Parathyroid adenoma (tissue), 2 donors: ENCODE results near the gene GOLGA3.

Source experiments
- H2AFZ ChIP-seq: fragments of 300-600 bp; sonication (generic); one replicate; pipeline ENCODE4 v1.7.0; 2017; ENCODE audit warnings: antibody characterized with exemption, mild to moderate bottlenecking
- H3K27ac ChIP-seq: fragments of 300-600 bp; sonication (generic); one replicate; pipeline ENCODE4 v1.7.0; 2017
- H3K27me3 ChIP-seq: fragments of 300-600 bp; sonication (generic); one replicate; pipeline ENCODE4 v1.7.0; 2017; ENCODE audit warnings: low read length; ENCODE audit not compliant: control insufficient read depth, insufficient read depth
- H3K36me3 ChIP-seq: fragments of 300-600 bp; sonication (generic); one replicate; pipeline ENCODE4 v1.7.0; 2017; ENCODE audit warnings: low read length; ENCODE audit not compliant: control insufficient read depth, insufficient read depth
- H3K4me1 ChIP-seq: fragments of 300-600 bp; sonication (generic); one replicate; pipeline ENCODE4 v1.7.0; 2017; ENCODE audit warnings: control low read depth
- H3K4me2 ChIP-seq: fragments of 300-600 bp; sonication (generic); one replicate; pipeline ENCODE4 v1.7.0; 2017; ENCODE audit warnings: low read length
- H3K4me3 ChIP-seq: fragments of 300-600 bp; sonication (generic); one replicate; pipeline ENCODE4 v1.7.0; 2017; ENCODE audit warnings: low read depth, low read length
- H3K79me2 ChIP-seq: fragments of 300-600 bp; sonication (generic); one replicate; pipeline ENCODE4 v1.7.0; 2017; ENCODE audit warnings: control low read depth
- H3K9ac ChIP-seq: fragments of 300-600 bp; sonication (generic); one replicate; pipeline ENCODE4 v1.7.0; 2017; ENCODE audit warnings: mild to moderate bottlenecking
- H3K9me3 ChIP-seq: fragments of 300-600 bp; sonication (generic); one replicate; pipeline ENCODE4 v1.7.0; 2017; ENCODE audit warnings: low read length; ENCODE audit not compliant: control insufficient read depth
- TF ChIP-seq, protein P1 (sequence below): fragments of 300-600 bp; sonication (generic); IDR thresholded peaks from one replicate; pipeline ENCODE4 v1.7.0; 2017; ENCODE audit warnings: antibody characterized with exemption, mild to moderate bottlenecking
- donor health status: primary hyperparathyroidism.

Gene GOLGA3

DNA sequence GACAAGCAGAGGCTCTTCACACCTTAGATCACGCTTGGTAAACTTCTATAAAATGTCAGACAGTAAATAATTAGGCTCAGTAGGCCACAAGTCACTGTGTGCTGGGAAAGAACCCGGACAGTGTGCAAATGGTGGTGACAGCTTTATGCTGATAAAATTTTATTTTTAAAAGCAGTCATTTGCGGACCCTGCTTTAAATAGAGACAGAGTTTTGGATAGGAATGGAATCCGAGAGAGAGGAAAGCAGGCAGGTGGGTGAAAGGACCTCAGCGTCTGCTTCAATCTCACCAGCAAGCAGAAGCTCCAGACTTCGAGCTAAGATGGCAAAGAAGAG, 88.4 kb downstream of the GOLGA3 start:
- peaks cover 15% of the 10 kb centered on the region for H3K79me2 ChIP-seq
- H3K4me3 ChIP-seq, result no peak overlapping the region
- no peak overlapping the region for H3K4me2 ChIP-seq
- no peak overlapping the region for H3K9ac ChIP-seq
- TF ChIP-seq, protein P1, sequence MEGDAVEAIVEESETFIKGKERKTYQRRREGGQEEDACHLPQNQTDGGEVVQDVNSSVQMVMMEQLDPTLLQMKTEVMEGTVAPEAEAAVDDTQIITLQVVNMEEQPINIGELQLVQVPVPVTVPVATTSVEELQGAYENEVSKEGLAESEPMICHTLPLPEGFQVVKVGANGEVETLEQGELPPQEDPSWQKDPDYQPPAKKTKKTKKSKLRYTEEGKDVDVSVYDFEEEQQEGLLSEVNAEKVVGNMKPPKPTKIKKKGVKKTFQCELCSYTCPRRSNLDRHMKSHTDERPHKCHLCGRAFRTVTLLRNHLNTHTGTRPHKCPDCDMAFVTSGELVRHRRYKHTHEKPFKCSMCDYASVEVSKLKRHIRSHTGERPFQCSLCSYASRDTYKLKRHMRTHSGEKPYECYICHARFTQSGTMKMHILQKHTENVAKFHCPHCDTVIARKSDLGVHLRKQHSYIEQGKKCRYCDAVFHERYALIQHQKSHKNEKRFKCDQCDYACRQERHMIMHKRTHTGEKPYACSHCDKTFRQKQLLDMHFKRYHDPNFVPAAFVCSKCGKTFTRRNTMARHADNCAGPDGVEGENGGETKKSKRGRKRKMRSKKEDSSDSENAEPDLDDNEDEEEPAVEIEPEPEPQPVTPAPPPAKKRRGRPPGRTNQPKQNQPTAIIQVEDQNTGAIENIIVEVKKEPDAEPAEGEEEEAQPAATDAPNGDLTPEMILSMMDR, result no peak
- no peaks in the 10 kb centered on the region for H3K9me3 ChIP-seq
- no peaks in the 10 kb centered on the region for H3K36me3 ChIP-seq
- no peak overlapping the region for H3K27ac ChIP-seq
- H3K27me3 ChIP-seq, result no peaks in the 10 kb centered on the region
- no peak overlapping the region for H2AFZ ChIP-seq
- H3K4me1 ChIP-seq, result no peaks in the 10 kb centered on the region

DNA sequence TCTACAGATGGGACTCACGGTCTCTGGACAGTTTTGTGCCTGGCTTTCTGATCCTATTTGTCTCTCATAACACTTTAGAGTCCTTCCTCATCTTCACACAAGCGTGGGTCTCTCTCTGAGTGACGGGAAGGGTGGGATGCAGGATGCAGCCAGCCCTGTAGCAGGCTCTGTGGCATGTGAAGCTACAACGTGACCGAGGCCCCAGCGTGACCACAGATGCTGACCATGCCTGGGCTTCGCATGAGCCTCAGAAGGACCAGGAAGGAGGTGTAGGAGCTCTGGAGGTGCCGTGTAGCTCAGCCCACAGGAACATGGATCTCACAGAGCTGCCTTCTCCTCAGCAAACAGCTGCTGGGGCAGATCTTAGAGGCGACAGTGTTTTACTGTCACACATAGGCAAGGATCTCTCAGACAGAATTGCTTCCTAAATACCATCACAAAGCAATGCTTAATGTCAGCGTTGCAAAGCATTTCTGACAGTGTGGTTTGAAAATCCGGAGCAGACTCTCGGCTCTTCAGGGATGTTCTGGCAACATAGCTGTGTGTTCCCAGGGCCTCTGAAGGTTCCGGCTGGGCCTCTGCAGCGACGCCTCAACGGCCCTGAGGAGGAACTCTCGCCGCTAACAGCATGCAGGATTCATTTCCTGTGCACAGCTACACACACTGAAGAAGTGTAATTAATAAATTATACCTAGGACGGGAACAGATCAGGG, 88.9 kb downstream of the GOLGA3 start:
- Histone ChIP-seq H3K36me3 (no peaks in the 10 kb centered on the region), H3K9ac (no peak overlapping the region), H2AFZ (no peak overlapping the region), H3K4me1 (no peaks in the 10 kb centered on the region), H3K27me3 (no peaks in the 10 kb centered on the region), H3K9me3 (no peaks in the 10 kb centered on the region), H3K4me3 (no peak overlapping the region), H3K4me2 (no peak overlapping the region), H3K27ac (no peak overlapping the region), H3K79me2 (peaks cover 10% of the 10 kb centered on the region)
- TF ChIP-seq, protein P1, result no peak

DNA sequence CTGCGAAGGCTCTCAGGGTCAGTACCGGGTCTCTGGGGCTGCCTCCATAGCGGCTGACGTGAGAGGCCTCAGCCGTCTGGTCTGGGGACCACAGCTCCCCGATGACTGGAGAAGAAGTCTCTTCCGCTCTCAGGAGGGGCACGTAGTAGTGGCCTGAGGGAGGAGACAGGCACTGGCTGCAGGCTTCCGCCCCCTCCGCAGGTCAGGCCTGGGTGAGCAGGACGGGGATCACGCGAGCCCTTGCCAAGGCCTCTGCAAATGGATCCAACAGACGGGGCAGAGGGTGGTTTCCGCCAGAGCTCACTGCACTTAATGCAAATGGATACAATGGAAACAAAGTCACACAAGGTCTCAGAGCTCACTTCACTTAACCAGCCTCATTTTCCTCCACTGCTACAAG, 91.8 kb downstream of the GOLGA3 start:
- H3K36me3 ChIP-seq, result no peaks in the 10 kb centered on the region
- H3K27ac ChIP-seq, result no peak overlapping the region
- TF ChIP-seq, protein P1, result no peak

DNA sequence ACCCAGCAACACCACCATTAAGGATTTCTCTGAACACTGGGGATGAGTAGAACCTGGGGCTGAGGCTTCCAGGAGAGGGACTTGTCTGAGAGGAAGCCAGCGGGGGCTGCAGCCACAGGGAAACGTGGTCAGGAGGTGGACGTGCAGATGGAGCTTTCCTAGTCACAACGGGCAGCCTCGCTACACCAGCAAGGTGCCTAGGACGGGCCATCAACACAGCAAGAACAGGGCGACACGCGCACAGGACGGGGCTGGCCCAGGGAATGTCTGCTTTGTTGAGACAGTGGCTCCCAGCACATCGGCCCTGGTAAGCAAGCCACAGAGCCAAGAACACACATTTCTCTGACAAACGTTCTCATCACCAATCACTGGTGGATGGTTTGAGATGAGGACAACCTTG, 92.3 kb downstream of the GOLGA3 start:
- Histone ChIP-seq H3K27me3 (no peaks in the 10 kb centered on the region), H3K9me3 (no peaks in the 10 kb centered on the region), H3K4me3 (no peak overlapping the region), H3K9ac (no peak overlapping the region), H3K27ac (no peak overlapping the region), H3K4me1 (no peaks in the 10 kb centered on the region), H3K36me3 (no peaks in the 10 kb centered on the region), H3K4me2 (no peak overlapping the region), H3K79me2 (no peaks in the 10 kb centered on the region), H2AFZ (no peak overlapping the region)
- TF ChIP-seq, protein P1, result no peak

More for the DNA sequence above, 91.8 kb downstream of the GOLGA3 start:
- Histone ChIP-seq H3K27me3 (no peaks in the 10 kb centered on the region), H3K4me3 (no peak overlapping the region), H3K9ac (no peak overlapping the region), H3K79me2 (no peaks in the 10 kb centered on the region), H3K9me3 (no peaks in the 10 kb centered on the region), H2AFZ (no peak overlapping the region), H3K4me1 (no peaks in the 10 kb centered on the region), H3K4me2 (no peak overlapping the region)

DNA sequence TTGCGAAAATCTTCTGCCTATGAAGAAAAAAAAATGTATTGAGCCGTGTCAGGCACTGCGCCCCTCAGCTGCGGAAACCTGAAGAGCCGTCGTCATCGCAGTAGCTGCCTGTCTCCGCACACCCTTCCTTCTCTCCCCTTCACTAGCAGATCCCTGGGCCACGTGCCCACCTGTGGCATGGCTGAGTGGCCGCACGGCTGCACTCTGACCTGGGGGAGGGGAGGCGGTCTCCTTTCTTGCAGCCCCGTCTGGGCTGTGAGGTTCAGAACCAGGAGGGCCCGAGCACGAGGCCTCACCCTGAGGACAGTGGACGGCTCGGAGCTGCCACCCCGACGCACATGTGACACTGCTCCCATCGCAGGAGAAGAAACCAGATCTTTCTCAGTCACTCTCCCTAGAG, 93.2 kb downstream of the GOLGA3 start:
- Histone ChIP-seq H3K27ac (no peak overlapping the region), H3K4me3 (no peak overlapping the region), H3K4me2 (no peak overlapping the region), H3K4me1 (no peaks in the 10 kb centered on the region), H3K79me2 (no peaks in the 10 kb centered on the region), H3K9me3 (no peaks in the 10 kb centered on the region), H3K36me3 (no peaks in the 10 kb centered on the region), H2AFZ (no peak overlapping the region), H3K27me3 (no peaks in the 10 kb centered on the region), H3K9ac (no peak overlapping the region)
- TF ChIP-seq, protein P1, result no peak
